Muscle of arm (tissue), 14 donors: ENCODE data around the gene NFE2L2. TPM values are rescaled to one million over a fixed set of nuclear protein-coding genes. Genes with fewer than 3 reads are reported as not detected.
"Not testable (repeated sequence)": the region's sequence is repeated elsewhere in the genome, so short reads cannot be mapped to it uniquely, and the experiment has no call there.

ENCODE experiments used
- DNase-seq: peaks from one replicate; pipeline ENCODE4 v3.0.0-alpha.2; 2013
- long read RNA-seq, 11 donors: transcript quantifications; one replicate each; lab custom pipeline, GENCODE V29; 2026
- polyA plus RNA-seq, 12 donors: library from polyadenylated mRNA; unstranded; fragments of 120-200 nt; gene quantifications; one replicate each; pipeline ENCODE4 v1.2.1, GENCODE V29; 2013; ENCODE audit not compliant: insufficient read length in 12 of 12

NFE2L2 gene
- polyA plus RNA-seq = 10 to 100 TPM in 11 of 12 donors, not detected in 1; 50.9 to 97.5 (median 68.7) TPM
- long read RNA-seq, donor 1, transcript NFE2L2-201 (5 exons, 2,853 nt) = minor isoform, 15 of 35 reads
- long read RNA-seq, donor 1, transcript NFE2L2-210 (2 exons, 521 nt) = major isoform, 16 of 35 reads
- long read RNA-seq, donor 1, partial matches to known transcripts = 0 of 35 reads
- long read RNA-seq, donor 1, other reads (novel, unspliced or antisense) = 0 of 35 reads
- long read RNA-seq, donor 2, transcript NFE2L2-201 (5 exons, 2,853 nt) = major isoform, 19 of 46 reads
- long read RNA-seq, donor 2, transcript NFE2L2-202 (5 exons, 2,651 nt) = minor isoform, 8 of 46 reads
- long read RNA-seq, donor 2, partial matches to known transcripts = 15 of 46 reads
- long read RNA-seq, donor 2, other reads (novel, unspliced or antisense) = 0 of 46 reads
- long read RNA-seq, donor 3, transcript NFE2L2-201 (5 exons, 2,853 nt) = major isoform, 7 of 11 reads
- long read RNA-seq, donor 3, partial matches to known transcripts = 0 of 11 reads
- long read RNA-seq, donor 3, other reads (novel, unspliced or antisense) = 0 of 11 reads
- long read RNA-seq, donor 4, transcript NFE2L2-201 (5 exons, 2,853 nt) = major isoform, 6 of 9 reads
- long read RNA-seq, donor 4, partial matches to known transcripts = 0 of 9 reads
- long read RNA-seq, donor 4, other reads (novel, unspliced or antisense) = 0 of 9 reads
- long read RNA-seq, donor 5, transcript NFE2L2-202 (5 exons, 2,651 nt) = minor isoform, 12 of 36 reads
- long read RNA-seq, donor 5, transcript NFE2L2-201 (5 exons, 2,853 nt) = major isoform, 13 of 36 reads
- long read RNA-seq, donor 5, transcript NFE2L2-210 (2 exons, 521 nt) = minor isoform, 9 of 36 reads
- long read RNA-seq, donor 5, partial matches to known transcripts = 0 of 36 reads
- long read RNA-seq, donor 5, other reads (novel, unspliced or antisense) = 0 of 36 reads
- long read RNA-seq, donor 6, partial matches to known transcripts = 0 of 11 reads
- long read RNA-seq, donor 6, other reads (novel, unspliced or antisense) = 0 of 11 reads
- long read RNA-seq, donor 7, partial matches to known transcripts = 0 of 6 reads
- long read RNA-seq, donor 7, other reads (novel, unspliced or antisense) = 0 of 6 reads
- long read RNA-seq, donor 8, transcript NFE2L2-202 (5 exons, 2,651 nt) = minor isoform, 8 of 25 reads
- long read RNA-seq, donor 8, transcript NFE2L2-201 (5 exons, 2,853 nt) = major isoform, 12 of 25 reads
- long read RNA-seq, donor 8, partial matches to known transcripts = 0 of 25 reads
- long read RNA-seq, donor 8, other reads (novel, unspliced or antisense) = 0 of 25 reads
- long read RNA-seq, donor 9, transcript NFE2L2-202 (5 exons, 2,651 nt) = minor isoform, 5 of 19 reads
- long read RNA-seq, donor 9, transcript NFE2L2-210 (2 exons, 521 nt) = major isoform, 11 of 19 reads
- long read RNA-seq, donor 9, partial matches to known transcripts = 0 of 19 reads
- long read RNA-seq, donor 9, other reads (novel, unspliced or antisense) = 0 of 19 reads
- long read RNA-seq, donor 10, transcript NFE2L2-201 (5 exons, 2,853 nt) = major isoform, 6 of 18 reads
- long read RNA-seq, donor 10, transcript NFE2L2-210 (2 exons, 521 nt) = minor isoform, 5 of 18 reads
- long read RNA-seq, donor 10, partial matches to known transcripts = 0 of 18 reads
- long read RNA-seq, donor 10, other reads (novel, unspliced or antisense) = 0 of 18 reads
- long read RNA-seq, donor 11, transcript NFE2L2-202 (5 exons, 2,651 nt) = minor isoform, 9 of 27 reads
- long read RNA-seq, donor 11, transcript NFE2L2-201 (5 exons, 2,853 nt) = major isoform, 15 of 27 reads
- long read RNA-seq, donor 11, partial matches to known transcripts = 0 of 27 reads
- long read RNA-seq, donor 11, other reads (novel, unspliced or antisense) = 0 of 27 reads

DNA sequence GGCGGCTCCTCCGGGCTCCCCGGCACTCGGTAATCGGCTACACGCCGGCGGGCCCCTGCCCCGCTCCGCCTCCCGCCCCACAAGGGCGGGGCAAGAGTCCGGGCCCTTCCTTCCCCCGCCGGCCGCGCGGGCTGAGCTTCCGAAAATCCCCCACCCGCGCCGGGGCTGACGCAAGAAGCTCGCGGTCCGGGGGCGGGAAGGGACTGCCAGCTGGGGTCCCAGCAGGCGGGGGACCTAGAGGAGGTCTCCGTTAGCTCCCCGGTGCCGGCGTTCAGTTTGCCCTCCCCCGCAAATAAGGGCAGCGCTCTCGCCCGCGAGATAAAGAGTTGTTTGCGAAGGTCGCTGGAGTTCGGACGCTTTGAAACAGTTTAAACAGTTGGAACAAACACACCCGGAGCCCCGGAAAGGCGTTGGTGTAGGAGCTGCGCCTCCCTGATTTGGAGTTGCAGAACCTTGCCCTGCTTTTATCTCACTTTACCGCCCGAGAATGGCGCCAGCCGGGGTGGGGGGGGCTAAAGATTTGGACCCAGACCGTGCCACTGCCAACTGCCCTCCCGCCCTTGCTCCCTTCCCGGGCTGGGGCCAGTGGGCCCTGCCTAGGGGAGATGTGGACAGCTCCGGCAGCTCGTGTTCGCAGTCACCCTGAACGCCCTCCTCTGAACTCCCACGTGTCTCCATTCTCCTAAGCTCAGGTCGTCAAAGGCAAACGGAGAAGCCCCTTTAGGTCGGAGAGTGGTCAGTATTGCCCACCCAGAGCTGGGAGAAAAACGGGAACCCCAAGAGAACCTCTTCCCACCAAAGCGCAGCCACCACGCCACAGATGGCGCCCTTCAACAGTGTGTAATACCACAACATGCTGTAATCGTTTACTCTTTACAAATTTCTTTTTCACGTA lies at the start of gene NFE2L2:
TSS of gene NFE2L2 (minus strand) at position 35 of the 895 bp plus-strand sequence. CDS start 151 bp downstream, outside the sequence.
- peak; percentile 94 for DNase-seq

DNA sequence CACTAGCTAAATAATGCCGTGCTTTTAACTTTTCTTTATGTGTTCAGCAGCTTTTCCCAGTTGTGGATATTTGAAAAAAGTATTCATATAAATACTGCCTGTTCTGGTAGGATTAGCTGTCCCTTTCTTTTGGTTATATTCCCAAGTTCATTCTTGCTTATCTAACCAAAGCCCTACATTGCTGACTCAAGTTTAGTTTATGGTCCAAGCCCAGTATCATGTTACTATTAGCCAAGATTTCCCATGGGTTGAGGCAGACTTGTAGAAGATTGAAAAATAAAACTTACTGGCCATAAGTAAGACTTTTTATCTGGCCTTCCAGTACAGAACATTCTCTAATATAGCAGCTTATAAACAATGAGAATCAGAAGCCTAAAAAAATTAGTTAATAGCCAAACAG lies 49.7 kb upstream of the NFE2L2 start:
- no peak for DNase-seq

DNA sequence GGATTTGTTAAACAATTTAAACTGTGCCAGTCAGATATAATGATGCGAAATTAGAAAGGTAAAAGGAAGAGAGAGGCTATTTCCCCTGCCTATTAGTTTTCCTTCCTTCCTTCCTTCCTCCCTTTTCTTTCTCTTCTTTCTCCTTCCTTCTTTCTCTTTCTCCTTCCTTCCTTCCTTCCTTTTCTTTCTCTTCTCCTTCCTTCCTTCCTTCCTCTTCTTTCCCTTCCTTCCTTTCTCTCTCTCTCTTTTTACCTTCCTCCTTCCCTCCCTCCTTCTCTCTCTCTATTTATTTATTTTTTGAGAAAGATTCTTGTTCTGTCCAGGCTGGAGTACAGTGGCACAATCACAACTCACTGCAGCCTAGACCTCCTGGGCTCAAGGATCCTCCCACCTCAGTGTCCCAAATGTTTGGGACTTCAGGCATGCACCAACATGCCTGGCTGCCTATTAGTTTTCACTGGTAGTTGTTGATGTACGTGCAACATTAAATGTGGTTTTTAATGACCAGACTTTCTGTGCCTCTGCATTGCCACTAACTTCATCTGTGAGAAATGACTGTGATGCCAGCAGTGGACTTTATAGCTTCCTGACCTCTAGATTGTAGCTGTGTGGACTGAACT lies 48.7 kb upstream of the NFE2L2 start:
- no peak for DNase-seq

DNA sequence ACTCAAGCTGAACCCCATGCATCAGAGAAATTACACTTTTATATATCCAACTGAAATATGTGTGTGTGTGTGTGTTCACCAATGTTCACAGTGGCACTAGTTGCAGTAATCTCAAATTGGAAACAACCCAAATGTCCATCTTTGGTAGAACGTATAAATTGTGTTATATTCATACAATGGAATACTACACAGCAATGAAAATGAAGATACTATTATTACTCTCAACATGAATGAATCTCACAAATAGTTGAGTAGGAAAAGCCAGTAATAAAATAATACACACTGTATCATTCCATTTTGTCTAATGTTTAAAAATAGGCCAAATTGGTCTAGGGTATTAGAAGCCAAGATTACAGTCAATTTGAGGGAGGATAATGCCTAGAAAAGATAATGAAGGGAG lies 48.0 kb upstream of the NFE2L2 start:
- DNase-seq = no peak

DNA sequence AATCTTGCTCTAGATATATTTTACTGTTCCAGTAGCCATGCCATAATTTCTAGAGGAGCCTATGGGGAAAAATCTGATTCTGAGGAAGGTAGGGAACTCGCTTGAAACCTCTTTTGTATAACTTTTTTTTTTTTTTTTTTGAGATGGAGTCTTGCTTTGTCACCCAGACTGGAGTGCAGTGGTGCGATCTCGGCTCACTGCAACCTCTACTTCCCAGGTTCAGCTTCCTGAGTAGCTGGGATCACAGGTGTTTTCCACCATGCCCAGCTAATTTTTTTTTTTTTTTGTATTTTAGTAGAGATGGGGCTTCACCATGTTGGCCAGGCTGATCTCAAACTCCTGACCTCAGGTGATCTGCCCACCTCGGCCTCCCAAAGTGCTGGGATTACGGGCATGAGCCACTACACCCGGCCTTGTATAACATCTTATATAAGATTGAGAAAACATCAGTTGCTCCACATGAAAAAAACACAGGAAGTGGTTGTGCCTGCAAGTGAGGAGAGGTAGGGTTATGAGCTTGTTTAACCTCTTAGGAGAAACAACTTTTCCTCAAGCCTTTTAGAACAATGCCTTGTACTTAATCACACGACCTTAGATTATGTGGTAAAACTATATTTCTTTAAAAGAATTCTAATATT lies 45.3 kb upstream of the NFE2L2 start:
- DNase-seq = not testable (repeated sequence)

DNA sequence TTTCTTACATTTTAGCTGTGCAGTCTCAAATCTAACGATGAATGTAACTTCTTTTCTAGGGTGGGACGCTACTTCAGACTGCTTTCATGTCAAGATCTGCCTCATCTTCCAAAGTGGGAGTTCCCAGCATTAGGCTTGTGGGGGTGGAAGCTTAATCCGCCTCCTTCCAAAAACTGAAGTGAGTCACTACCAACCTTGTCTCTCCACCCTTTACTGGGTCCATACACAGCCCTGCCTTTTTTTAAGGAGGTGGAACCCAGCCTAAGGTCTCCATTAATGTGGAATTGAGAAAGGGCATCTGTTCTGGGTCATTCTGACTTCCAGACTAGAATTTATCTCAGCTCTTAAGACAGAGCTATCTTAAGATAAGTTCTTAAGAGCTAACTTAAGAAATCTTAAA lies 42.0 kb upstream of the NFE2L2 start:
- no peak for DNase-seq

DNA sequence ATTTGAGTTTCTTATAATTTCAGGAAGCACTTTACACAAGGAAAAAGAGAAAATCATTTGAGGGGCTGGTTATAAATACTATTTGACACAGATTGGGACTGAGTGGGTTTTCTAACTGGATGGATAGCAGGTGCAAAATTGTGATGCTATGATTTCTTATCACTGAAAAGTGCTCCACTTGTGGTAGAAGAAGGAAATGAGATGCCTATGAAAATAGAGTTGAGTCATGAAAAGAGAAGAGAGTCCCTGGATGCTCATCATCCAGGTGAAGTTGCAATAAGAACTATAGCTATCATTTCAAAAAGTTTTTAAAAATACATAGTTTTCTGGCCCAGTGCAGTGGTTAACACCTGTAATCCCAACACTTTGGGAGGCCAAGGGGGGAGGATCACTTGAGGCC lies 39.4 kb upstream of the NFE2L2 start:
- DNase-seq = no peak

DNA sequence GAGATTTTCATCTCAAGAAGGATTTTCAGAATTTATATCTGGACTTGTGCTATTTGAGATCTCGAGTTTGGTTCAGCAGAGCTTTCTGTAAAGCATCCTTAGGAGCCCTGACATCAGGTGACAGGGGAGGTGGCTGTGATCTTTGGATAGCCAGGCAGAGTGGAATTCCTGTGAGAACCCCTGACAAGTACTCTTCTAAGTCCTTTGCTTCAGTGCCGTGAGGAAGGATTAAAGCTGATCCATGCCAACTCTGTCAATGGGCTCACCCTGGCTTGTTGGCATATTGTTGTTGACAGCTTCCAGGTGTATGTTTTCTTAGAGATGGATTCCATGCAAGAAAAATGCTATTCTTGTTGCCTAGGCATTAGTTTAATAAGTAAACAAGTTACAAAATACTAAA lies 38.0 kb upstream of the NFE2L2 start:
- DNase-seq = no peak

DNA sequence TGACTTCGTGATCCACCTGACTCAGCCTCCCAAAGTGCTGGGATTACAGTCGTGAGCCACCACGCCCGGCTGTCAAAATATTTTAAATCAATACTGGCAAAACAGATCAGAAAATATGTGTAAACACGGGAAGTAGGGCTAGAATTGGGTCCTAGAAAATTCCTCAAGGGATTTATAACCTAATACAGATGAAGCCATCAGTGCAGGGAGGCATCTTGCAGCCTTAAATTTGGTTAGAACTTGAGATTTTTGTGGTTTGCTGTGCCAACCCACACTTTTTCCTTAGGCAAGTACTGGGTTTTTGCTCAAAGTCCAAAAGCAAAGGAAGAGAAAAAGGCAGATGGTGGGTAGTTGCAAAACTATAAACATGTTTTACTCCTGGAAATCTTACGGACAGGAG lies 33.7 kb upstream of the NFE2L2 start:
- DNase-seq = no peak

DNA sequence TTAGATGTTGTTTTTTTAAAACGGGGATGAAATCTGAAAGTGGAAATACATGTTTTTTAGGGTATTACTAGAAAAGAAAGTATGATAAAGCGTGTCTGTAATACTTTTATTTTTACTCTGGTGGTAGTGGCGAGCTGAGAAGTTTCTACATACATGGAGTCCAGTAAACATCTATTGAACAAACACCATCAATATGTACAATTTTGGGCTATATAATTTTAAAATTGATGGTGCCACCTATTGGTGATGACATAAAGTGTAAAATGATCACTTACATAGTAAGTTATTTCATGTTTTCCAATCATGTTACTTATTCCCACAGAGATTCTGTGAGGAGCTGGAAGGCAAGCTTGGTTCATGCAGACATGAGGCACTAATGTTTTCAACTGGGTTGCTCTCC lies 31.5 kb upstream of the NFE2L2 start:
- DNase-seq = peak; percentile 48

DNA sequence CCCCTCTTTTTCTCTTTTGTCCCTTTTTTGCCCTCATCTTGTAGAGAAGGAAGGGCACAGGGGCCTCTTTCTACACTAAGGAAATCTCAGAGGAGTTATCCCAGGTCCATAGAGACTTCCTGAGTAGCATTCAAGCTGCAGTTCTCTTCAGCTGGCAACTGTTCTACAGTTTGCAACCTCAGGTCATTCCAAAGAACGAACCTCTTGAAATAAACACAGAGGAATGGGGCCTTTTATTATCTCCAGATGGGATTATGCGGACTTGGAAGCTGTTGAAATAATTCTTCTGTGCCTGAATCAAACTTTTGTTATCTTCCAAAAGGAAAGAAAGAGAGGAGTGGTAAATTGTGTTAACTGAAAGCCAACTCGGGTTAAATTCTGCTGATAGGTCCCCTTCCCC lies 31.0 kb upstream of the NFE2L2 start:
- DNase-seq = peak; percentile 49

DNA sequence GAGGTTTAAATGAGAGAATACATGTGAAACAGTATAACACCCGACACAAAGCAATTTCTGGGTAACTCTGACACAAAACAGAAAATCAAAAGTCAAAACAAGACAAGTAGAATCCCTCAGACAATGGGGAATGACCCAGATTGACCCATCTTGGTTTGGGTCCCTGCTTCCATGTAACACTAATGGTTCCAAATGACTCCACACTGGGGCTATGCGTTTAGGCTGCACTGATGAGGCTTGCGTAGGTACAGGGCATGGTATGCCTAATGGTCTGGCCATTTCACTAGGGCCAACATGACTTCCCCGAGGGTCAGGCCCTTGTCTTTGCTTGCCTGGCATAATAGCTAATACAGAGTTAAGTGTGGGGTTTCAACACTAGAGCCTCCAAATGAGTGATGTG lies 27.2 kb upstream of the NFE2L2 start:
- no peak for DNase-seq

DNA sequence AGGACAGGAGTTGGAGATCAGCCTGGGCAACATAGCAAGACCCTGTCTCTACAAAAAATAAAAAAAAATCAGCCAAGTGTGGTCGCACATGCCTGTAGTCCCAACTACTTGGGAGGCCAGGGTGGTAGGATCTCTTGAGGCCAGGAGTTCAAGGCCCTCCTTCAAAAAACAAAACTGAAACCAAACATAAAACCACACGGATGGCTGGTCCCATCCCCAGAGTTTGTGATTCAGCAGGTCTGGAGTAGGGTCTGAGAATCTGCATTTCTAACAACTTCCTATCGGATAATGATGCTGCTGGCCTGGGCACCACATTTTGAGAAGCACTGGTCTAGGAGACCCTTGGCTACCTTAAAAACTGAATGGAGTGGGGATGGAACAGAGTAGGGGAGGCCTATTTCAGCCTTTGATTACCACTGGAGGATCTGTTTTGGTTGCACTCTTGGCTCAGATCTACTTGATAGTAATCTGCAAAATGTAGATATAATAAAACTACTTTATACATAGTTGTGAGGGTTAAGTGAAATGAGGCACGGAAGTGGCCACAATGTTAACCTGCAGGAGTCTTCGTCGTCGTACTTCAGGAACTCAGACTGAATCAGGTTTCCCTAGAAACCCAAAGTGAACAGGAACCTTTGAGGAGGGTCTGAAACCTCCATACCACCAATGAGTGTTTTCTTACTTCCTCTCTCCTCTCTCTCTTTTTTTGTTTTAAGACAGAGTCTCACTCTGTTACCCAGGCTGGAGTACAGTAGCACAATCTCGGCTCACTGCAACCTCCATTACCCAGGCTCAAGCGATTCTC lies 25.5 kb upstream of the NFE2L2 start:
- DNase-seq = no peak

DNA sequence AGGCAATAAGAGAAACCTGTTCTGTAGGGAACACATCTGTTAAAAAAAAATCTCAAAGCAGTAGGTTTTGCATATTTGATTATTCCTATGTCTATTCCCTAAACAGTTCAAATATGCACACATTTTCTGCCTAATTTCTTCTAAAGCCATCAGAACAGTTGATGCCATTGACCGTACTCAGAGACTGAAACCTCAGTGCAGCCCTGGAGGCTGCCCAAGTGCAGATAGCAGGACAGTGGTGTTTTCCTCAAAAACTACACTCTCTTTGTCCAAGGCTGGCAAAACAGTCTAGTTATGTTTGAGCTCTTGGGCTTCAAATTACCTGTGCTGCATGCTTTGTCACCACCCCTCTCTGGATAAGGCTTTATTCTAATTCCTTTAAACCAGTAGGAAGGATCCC lies 23.3 kb upstream of the NFE2L2 start:
- no peak for DNase-seq

DNA sequence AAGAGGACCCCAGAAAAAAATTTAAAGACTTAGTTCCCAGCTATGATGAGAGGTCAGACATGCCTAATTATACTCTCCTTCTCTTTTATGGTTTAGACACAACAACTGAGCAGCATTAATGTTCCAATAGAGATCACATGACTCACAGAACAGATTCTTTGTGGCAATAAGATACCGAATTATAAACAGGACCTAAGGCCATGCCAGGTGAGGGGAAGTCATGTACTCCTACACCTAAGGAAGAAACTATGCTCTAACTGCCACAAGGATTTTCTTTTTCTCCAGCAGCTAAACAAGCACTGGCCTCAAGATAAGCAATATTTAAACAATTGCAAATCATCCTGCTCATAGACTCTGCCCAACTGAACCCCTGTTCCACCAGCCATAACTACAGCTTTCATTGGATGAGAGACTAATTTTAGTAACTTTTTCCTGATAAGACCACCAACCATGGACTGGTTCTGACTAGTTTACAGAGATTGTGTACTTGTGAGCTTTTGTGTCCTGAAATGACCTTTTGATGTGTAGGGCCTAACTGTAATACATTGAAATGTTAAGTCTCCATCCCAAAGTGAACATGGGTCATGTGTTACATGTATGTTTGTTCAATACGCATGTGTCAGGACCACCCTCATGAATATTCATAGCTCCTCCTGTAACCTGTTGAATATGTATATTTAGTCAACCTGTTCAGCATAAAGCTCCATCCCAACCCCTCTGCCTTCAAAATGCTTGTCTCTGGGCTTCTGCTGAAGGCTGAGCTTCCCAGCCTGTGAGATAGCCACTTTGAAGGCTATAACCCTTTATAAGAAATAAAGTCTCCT lies 21.6 kb upstream of the NFE2L2 start:
- no peak for DNase-seq

DNA sequence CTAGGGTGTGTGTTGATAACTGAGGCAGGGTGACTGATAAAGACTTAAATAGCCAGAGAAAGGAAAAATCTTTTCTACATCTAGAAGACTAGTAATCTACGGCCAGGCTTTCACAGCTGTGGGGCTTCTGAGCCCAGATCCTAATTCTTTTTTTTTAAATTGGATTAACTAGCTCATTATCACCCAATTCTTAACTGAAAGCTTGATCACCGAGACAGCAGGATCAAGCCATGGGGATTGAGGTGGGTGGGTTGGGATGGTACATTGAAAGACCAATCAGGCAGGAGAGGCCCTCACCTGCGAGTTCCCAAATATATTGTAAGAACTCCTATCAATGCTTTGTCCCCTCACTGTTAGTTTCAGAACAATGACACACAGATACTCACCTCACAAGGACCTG lies 20.0 kb upstream of the NFE2L2 start:
- no peak for DNase-seq

DNA sequence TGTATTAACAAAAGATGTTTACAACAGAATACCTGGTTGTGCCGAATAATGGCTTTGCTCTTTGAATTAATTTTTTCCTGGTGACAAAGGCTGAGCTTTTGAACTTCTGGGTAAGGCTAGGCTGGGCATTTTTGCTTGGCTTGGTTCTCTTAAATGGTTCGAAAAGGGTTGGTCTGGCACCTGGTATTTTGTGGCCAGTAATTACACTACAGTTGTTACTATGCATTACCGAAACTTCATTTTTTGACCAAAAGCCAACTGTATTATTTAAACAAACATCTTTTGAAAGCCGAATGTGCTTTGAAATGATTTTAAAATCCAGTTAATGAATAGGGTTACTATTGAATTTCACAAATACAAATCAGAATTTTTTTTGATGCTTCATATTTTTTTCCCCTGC lies 19.4 kb upstream of the NFE2L2 start:
- DNase-seq = no peak
